NCI-H345 (cell line): ENCODE measurements around the gene PAX3.
A peak's percentile ranks its signal among the peaks of the same experiment; 100 is the strongest.

Experiments
- DNase-seq: peaks from one replicate; lab custom pipeline; 2025; lab: John Stamatoyannopoulos, UW

Gene PAX3

DNA sequence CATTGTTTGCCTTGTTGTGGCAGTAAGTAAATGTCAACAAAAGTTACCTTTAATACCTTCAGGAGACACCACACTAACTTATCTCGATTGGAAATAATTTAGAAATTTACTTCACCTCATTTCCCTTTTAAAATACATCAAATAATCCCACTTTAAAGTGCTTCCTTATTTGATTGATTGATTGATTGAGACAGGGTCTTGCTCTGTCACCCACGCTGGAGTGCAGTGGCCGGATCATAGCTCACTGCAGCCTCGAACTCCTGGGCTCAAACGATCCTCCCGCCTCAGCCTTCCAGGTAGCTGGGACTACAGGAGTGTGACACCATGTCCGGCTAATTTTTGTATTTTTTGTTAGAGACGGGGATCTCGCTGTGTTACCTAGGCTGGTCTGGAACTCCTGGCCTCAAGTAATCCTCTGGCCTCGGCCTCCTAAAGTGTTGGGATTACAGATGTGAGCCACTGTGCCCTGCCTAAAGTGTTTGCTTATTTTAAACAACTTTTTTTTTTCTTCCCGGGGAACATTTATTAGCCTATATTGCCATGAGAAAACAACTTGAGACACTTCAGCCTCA, 12.0 kb upstream of the PAX3 start:
- DNase-seq: no peak

DNA sequence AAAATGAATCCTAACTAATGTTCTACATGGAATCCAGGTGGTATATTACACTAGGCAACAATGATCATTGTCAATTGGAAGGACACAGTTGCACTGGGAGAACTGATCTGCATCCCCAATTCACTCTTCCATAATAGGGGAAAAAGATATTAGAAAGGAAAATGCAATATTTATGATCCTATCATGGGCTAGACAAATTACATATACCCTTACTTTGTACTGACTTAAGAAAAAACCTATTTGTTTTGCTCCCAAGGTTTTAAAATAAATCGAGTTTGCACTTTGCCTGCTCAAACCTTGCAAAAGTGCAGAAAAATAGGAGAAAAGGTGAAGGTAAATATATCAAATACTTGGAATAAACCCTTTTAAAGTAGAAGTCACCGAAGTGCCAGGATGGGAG, 11.0 kb upstream of the PAX3 start:
- DNase-seq: no peak

- DNase-seq: no peak
Measured at GRCh38 chr2:222309361-222309760, 10.6 kb upstream of the PAX3 start.

GRCh38 chr2:222307978-222308730, 9.4 kb upstream of the PAX3 start:
- no peak for DNase-seq

GRCh38 chr2:222307143-222307756, 8.5 kb upstream of the PAX3 start:
- DNase-seq: peak; percentile 11

DNA sequence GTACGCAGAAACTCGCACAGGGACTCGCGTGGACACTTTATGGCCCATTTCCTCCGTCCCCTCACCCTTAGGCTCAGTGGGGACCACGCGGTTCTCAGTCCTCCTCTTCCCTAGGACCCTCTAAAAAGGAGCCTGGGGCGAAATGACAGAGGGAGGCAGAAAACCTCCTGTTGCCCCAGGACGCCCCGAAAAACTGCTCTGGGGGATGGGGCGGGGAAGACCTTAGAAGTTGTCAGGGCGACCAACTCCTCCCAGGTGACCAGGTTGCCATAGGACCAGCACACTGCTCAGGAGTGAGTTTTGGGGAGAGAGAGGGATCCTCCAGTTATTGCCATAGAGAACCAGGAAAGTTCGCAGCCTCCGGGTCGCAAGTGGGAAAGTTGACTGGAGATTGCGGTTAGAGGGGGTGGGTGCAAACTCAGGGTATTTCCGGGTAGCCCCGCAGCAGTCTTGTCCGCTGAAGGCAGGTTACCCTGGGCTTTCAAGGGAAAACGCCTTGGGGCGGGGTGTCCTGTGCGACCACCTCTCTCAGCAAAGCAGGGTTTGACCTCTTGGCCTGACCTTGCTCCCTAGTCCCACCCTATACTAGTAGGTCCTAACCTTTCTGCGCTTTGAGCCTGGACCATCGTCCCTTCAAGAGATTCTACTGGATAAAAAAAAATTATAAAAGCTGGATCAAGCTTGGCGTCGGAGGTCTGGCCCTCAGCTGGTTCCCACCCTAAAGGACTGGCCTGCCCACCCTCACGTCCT, 7.8 kb upstream of the PAX3 start:
- DNase-seq: no peak

GRCh38 chr2:222305516-222306392, 7.0 kb upstream of the PAX3 start:
- DNase-seq: no peak

GRCh38 chr2:222304737-222305515, 6.1 kb upstream of the PAX3 start:
- no peak for DNase-seq

GRCh38 chr2:222303828-222304736, 5.3 kb upstream of the PAX3 start:
- no peak for DNase-seq

GRCh38 chr2:222303045-222303827, 4.4 kb upstream of the PAX3 start:
- DNase-seq: no peak

DNA sequence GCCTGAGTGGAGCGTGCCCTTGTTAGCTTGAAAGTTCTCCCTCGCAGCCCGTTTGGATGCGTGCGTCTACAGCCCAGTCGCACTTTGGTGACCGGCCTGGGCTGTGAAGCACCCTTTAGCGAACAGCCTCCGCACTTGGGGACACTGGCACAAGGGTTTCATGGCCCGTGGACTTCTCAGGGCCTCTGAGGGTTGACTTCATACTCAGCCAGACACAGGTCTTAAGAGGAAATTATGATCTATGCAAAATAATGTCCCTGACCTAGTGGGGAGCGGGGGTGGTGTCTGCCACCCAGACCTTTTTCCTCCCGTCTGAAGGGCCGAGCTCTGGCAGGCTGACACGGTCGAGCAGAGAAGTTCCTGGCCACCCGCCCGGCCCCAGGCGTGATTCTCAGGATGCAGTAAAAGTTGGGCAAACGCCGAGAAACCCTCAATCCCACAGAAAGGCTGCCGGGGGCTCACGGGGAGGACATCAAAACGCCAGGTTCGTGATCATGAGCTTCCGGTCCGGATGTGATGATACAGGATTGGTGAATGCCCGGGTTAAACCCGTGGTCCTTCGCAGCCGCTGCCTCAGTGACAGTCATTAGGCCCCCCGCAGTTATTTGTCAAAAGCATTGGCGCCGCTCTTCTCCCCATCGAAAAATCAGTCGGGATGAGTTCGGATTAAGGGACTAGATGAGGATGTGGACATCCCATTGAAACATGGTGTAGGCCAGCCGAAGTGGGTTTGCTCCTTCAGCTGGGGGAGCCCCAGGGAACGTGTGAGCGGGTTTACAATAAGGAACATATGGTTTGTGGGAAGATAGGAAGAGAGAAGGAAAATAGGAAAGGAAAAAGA, 3.6 kb upstream of the PAX3 start:
- DNase-seq: no peak

- DNase-seq: no peak
Measured at GRCh38 chr2:222301796-222302118, 3.0 kb upstream of the PAX3 start.

DNA sequence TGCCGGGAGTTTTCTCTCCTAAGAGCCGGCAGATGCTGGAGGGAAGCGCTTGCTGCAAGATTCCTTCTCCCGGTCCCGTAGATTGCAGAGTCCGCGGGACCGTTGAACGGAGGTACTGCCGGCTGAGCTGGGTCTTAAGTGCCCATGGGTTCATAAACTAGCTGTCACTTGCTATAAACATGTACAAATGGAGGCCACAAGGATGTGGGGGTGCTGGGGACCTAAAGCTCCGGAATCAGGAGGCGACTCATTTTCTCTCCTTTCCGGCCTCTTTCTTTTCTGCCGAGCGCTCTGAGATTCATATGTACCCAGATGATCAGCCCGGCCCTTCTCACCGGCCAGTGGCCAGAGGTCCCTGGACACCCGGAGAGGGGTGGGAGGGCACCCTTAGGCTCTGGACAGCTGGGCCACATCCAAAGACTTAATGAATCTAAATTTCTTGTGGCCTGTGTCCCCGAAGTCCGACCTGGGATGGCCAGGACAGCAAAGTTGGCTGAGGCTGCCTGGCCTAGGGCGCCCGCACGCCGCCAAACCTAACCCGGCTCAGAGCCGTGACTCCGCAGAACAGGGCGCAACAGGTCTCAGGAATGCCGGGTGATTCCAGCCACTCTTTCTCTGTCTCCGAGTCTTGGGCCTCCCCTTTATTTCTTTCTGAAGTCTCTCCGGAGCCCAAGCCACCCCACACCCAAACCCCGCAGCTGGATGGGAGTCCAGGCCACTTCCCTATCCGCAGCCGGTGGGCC, 2.4 kb upstream of the PAX3 start:
- DNase-seq: no peak

- DNase-seq: no peak
Measured at GRCh38 chr2:222300726-222301052, 1.9 kb upstream of the PAX3 start.

DNA sequence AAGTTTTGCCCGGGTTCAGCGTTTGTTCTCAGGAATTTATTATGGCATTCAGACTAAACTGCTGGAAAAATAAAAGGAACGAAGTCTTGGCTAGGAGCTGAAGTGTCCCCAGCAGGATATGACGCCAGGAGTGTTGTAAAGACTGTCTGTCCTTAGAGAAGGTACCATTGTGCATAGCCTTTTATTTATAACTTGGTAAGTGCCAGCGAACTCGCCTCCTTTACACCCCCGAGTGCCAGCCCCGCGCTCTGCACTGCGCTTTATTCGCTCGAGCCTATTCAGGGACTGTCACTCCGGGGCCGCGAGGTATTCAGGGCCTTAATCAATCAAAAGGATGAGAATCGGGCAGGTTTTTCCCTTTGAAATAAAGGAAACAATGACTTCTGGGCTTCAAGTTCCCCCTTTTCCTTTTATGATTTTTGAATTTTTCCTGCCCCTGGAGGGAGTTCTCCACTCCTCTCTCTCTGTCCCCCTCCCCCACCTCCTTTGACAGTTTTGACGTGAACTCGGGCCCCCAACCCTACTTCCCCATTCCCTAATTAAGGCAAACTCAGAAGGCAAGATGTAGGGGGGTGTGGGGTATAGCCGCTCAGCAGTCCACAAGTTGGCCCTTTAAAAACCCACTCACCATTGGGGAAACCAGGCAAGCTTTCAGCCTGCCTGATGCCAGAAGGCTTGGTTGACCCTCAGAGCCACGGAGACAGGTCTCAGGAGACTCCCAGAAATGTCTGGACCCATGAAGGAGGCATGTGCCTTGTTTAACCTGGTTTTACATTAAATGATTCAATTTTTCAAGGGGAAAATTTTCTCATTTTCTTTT, 1.3 kb upstream of the PAX3 start:
- DNase-seq: no peak

GRCh38 chr2:222298001-222298310, 842 bp downstream of the PAX3 start:
- no peak for DNase-seq

DNA sequence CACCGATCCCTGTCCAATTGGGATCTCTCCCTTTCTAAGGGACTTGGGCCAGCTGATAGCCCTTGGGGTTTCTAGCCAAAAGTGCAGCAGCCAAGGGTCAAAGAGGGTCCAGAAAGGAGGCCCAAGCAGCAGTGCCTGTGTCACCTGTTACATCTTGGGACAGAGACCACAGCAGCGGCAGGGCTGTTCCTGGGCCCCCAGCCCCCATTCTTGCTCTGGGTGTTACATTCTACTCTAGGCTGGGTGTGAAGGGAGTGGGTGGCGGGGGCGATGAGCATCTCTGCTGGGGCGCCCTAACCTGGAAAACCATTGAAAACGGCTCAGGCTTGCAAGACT, 1.2 kb downstream of the PAX3 start:
- DNase-seq: no peak
